Measurements from ENCODE around the gene TBC1D14.

Gene TBC1D14

DNA sequence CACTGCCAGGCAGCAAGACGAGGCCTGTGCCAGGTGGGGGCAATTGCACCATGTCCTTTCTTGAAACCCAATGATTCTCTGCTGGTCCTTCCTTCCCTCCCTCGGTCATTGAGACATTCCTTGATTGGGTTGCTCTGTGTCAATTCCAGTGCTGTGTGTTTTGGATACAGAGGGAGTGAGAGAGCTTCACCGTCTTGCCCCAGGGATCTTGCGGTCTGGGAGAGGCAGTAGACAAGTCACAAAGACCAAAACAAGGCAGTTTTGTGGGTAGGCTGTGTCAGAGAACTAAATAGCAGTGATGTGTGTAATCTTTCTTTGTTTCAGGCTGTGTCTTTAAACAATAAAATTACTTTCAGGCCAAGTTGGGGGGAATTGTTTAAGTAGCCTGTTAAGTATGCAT, 94.7 kb downstream of the TBC1D14 start:
- DNase-seq, result no peak

DNA sequence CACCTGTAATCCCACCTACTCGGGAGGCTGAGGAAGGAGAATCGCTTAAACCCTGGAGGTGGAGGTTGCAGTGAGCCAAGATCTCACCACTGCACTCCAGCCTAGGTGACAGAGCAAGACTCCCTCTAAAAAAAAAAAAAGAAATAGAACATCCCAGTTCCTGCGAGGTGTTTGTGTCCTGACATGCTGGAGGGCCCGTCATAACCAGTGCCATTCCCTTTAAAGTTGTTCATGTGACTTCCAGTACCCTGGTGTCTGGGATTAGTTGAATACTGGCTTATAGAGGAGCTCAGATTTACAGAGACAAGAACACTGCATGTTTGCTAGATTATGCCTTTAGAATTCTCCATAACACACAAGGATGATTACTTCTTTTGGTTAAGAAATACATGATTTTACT, 95.9 kb downstream of the TBC1D14 start:
- no peak for DNase-seq

DNA sequence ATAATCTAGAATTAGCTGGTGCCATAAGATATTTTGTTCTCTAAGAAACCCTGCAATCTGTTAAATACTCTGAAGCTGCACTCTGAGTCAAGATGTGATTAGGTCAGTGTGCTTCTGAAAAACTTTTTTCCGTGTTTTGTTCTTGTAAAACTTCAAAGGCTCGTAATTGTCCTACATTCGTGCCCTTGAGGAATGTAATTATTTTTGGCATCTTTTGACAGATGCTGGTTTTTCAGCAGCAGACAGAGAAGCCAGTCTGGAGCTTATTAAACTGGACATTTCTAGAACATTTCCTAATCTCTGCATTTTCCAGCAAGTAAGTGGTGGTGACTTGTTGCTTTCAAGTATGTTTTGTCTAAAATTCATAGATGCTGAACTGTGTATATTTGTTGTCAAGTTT, 96.8 kb downstream of the TBC1D14 start:
- no peak for DNase-seq

DNA sequence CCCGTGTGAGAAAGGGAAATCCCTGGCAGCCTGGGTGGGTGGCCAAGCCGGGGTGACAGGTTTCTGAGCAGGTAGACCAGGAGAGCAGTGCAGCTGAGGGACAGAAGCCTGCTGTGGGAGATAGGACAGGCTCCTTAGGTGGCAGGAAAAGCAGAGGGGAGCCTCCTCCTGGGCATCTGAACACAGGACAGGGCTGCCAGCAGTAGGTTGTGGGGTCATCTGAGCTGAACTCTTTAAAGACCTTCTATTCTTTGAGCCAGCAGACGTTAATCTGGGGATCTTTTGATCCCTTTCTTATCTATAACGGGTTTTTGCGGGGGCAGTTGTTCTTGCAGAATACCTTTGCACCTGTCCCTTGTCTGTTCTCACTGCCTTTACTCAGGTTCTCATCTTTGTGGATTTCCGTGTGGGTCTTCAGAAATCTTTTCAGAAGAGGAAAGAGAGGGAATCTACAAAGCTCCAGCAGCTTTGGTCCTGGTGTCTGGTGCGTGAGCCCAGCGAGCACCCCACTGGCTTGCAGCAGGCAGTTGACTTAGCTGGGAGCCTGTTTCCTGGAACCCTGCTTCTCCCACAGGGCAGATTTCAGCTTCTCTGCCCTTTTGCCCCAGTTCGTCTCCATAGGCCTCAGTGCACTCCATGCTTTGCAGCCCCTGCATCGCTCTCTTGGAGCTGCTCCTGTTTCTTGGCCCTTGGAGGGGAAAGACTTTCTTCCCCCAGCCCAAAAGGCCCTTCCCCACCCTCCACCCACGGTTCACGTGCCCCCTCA, 97.7 kb downstream of the TBC1D14 start:
- no peak for DNase-seq

DNA sequence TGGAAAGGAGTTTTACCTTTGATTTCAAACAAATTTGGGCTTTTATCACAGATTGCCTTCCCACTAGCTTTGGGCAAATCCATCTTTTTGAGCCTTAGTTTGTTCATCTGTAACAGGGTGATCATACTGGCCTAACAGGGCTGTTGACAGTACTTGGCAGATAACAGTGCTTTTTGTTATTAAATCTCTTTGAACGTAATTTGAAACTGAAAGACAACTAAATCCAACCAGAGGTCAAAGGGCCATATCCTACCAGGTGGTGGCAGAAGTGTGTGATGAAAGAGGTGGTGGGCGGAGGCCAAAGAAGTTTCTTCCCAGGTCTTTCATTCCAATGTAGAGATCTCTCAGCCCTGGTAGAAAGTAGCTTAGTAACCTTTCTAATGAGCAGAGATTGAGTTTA, 98.3 kb downstream of the TBC1D14 start:
- DNase-seq, result no peak

DNA sequence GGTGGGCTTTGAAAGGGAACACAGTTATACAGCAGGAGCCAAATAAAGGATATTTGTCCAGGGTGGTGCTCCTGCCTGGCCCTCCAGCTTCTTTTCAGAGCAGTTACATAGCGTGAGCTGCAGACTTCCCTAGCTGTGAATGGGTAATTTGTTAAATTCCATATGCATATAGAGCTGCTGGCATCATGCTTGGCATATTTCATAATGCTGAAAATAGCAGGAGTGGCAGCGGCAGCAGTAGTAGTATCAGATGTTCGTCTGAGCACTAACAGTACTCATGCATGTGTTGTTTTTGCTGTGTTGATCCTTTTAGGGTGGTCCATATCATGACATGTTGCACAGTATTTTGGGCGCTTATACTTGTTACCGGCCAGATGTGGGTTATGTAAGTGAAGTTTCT, 99.9 kb downstream of the TBC1D14 start:
- no peak for DNase-seq

DNA sequence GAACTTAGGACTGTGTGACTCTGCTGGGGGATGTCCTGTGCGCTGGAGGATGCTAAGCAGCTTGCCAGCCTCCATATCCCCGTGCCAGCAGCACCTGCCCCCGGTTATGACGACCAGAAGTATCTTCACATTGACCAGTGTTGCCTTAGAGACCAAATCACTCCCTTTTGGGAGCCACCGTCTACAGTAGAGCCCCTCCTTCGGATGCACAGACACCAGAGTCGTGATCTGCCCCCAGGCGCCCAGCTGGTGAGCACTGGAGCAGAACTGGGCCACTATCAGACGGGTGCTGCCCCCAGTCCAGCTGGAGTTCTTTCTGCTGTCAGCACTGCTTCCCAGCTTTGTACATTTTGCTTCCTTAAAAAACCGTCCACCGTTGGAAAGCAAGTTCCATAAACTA, 103.5 kb downstream of the TBC1D14 start:
- no peak for DNase-seq

DNA sequence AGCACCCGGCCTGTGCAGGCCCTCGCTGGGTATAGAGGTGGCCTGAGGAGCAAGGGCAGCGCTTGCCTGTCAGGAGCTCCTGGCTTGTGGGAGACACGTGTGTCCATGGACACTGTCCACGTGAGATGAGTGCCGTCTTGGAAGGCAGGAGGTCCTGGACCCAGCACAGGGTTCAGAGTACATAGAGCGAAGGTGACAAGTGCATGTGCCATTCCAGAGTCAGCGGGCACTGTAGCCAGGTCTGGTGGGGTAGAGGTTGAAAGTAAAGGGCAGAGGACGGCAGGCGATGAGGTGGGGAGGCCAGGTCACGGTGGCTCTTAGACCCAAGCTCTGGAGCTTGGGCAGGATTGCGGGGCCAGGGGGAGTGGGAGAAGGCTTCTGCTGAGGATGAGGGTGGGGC, 105.2 kb downstream of the TBC1D14 start:
- no peak for DNase-seq

DNA sequence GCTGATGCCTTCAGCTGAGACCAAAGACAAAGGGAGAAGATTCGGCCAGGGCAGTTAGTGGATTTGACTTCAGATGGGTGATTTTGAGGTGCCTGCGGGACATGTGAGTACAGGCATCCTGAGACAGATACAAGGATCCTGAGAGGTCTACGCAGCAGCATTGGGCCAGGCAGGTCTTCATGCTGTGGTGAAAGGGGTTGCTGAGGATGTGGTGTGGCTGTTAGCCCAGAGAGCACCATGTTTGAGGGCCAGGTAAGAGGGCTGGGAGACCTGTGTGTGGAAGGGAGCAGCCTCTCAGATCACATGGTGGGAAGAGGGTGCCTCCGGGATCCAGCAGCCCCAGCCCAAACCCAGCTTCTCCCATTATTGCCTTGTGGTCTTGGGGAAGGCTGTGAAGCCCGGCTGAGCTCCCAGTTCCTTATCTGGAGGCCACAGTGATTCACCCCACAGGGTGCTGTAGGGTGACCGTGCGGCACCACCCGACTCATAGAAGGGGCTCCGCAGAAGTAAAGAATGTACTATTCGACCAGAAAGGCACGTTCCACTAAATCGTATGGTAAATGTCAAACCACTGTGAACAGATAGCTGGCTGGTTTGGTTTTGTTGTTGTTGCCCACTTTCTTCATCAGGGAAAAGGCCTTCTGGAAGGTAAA, 105.9 kb downstream of the TBC1D14 start:
- DNase-seq, result no peak

DNA sequence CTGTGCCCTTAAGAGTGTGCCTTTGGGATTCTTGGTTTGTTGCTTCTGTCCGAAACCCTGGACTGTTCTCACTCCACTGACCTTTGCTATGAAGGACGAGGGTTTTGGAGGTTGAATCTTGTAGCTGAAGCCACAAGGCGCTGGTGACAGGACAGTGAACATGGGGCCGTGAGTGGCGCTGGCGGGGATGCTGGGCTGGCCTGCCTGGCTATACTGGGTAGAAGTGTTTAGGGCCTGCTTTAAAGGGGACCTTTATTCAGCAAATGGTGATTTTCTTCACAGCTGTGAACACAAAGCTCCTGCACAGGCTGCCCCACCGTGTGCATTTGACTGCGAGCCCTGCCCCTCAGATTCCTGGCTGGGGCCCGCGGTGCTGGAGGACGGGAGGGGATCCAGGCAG, 106.5 kb downstream of the TBC1D14 start:
- no peak for DNase-seq

DNA sequence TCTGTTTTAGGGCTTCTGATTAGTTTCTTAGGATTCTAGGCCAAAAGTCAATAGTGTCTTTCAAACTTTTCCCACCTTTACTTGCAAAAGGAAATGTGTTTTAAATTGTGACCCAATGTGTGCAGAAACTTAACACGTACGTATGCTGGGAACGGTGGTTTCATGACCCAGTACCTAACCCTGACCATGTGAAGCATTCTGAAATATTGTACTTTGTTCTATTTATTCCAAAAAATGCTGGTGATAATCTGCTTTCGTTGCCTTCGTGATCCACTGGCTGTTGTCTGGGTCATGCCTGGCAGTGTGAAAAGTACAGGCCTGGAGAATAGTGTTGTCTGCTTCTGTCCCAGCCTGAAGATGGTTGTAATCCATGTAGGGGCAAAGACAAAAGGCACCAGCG, 106.9 kb downstream of the TBC1D14 start:
- DNase-seq, result no peak

DNA sequence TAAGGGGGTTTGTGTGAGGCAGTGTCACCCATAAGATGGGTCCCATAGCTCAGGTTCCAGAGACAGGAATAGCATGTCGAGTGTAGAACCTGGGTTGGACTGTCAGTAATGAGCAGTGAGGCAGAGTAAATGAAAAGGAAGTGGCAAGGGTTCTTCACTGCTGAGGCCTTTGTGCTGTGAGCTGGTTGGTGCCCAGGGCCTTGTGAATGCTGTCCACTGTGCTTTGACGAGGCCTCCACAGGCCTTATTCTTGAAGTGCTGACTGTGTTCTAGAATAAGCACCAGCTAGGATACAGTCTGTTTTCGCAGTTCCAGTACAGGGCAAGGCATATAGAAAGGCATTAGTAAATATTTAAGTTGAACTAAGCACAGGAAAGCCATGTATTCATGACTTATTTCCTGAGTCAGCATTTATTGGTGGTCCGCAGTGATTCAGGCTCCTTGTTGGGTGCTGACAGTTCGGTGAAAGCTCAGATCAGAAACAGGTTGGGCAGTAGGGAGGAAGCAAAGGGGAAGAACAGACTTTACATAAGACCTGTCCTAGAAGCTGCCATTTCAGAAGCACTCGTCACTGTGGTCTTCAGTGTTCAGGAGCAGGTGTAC, 107.9 kb downstream of the TBC1D14 start:
- DNase-seq, result no peak

DNA sequence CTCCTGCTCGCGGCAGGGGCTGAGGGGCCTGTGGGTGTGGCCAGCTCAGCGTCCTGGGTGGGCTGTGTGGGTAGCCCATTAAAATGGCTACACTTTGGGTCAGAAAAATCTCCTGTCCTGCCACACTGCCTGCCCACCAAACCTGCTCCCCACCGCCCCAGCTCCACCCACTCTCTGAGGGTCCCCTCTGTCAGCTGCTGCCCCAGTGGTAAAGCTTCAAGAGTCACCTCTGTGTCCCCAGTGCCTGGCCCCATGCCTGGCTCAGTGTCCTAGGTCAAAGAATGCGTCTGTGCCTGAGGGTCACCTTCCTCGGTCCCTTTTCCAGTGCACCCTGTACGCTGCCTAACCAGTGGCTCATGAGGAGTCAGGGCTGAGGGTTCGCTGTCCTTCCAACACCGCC, 108.7 kb downstream of the TBC1D14 start:
- no peak for DNase-seq

DNA sequence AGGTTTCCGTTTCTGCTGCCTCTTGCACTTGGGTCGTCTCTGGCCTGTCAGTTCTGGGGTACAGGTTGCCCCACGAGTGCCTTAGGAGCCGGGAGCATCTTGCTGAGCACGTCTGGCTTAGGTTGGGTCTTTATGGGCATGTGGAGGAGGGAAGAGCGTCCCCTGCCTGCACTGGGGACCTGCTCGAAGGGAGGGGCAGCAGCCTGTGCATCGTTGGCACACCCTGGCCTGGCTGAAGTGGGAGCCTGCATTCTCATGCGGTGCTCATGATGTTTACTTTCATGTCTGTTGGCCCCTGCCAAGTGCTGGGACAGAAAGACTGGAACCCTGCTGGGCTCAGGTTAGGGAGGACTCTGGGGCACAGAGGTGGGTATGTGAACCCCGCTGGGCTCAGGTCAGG, 109.7 kb downstream of the TBC1D14 start:
- no peak for DNase-seq

DNA sequence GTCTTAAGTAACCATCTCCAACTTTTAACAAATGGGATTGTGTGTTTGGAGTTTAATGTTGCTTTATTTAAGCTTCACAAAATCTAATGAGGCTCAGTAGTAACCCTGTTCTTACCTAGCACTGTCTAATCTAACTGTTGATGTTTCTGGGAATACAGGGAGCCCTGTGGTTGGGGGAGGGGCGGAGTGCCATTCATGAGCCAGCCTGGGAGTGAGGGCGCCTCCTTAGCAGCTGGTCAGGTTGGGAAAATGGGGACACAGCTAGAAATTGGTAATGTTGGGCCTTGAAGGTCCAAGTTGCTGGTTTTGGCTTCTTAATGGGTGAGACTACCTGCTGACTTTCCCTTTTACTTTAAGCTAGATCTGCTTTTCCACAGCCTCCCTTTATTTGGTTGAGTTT, 110.7 kb downstream of the TBC1D14 start:
- DNase-seq, result no peak

DNA sequence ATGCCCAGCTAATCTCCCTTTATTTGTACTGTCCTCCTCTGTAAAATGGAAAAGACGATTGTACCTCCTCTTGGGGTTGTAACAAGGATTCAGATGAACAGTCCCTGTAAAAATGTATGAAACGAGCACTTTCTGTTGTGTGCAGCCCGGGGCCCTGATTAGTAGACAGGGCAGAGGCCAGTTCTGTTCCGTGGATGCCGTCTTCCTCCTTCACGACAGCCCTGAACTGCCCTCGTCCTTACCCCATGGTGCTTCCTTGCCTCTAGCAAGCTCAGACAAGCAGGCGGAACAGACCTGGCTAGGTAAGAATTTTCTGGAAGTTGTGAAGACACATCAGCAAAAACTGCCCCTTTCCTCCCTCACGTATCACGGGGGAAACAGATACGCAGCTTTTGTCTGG, 111.2 kb downstream of the TBC1D14 start:
- no peak for DNase-seq

DNA sequence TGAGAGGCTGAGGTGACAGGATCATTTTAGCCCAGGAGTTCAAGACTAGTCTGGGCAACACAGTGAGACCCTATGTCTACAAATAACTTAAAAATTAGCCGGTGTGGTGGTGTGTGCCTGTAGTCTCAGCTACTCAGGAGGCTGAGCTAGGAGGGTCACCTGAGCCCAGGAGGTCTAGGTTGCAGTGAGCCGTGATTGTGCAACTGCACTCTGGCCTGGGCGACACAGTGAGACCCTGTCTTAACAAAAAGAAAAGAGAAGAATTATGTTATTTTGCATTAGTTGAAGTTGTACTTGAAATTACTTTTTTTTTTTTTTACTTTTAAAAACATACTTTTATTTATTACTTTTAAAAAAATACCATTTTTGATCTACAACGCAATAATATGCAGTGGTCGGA, 111.7 kb downstream of the TBC1D14 start:
- no peak for DNase-seq

DNA sequence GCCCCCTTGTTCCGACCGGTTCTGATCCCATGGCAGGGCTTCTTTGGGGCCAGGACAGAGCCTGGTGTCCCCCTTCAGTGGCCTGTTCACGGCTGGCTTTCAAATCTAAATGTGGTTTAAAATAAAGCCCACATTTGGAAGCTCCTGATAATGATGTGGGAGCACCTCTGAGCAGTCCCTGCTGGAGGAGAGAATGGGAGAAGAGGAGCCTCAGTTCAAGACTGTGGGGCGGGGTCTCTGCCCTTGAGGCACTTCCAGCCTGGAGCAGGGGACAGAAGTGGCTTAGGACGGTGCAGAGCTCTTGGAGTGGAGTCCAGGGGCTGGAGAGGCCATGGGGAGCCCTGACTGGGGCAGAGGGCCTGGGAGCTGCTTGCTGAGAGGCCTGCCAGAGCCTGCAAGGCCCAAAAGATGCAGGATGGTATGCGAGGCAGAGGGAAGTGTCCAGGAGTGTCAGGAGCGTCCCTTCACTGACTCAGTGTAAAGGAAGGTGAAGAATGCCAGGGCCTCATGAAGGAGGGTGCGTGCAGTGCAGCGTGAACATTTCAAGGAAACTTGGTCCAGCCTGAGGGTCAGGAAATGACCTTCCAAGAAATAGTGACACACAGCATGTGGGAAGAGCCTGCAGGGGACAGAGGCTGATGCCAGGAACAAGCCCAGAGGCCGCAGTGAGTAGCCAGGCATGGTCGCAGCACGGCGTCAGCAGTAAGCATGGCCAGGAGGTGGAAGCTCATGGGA, 112.5 kb downstream of the TBC1D14 start:
- no peak for DNase-seq

DNA sequence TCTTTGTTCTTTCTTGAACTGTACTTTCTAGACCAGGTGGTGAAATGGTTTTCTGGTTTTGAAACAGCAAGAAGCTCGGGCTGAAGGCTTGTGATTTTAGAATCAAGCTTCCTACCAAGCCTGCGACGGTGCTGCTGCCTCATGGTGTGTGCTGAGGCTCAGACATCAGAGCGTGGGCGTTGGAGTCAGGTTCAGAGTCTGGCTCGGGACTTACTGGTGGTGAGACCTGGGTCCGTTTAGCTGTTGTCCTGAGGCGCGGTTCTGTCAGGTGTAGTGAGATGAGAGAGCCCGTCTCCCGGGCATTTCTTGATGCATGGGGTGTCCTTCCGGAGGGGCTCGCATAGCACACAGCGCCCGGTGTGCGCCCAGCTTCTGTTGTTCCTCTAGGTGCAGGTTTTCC, 113.9 kb downstream of the TBC1D14 start:
- DNase-seq, result no peak

DNA sequence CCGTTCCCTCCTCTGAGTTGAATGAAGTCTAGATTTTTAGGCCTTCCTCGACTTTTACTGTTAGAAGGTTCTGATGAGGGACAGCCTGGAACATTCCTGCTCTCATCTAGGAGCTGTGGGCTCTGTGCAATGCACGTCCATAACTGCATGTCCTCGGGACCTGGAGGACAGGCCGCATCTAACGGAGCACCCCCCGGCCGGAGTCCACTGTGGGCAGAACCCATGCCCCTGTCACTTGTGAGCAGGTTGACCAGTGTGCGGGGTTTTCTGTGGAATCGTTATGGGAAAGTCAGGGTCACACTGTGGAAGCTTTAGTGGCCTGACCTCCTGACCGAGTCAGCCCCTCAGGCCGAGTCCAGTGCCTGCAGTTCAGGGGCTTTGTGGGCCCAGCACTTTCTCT, 114.3 kb downstream of the TBC1D14 start:
- no peak for DNase-seq

DNA sequence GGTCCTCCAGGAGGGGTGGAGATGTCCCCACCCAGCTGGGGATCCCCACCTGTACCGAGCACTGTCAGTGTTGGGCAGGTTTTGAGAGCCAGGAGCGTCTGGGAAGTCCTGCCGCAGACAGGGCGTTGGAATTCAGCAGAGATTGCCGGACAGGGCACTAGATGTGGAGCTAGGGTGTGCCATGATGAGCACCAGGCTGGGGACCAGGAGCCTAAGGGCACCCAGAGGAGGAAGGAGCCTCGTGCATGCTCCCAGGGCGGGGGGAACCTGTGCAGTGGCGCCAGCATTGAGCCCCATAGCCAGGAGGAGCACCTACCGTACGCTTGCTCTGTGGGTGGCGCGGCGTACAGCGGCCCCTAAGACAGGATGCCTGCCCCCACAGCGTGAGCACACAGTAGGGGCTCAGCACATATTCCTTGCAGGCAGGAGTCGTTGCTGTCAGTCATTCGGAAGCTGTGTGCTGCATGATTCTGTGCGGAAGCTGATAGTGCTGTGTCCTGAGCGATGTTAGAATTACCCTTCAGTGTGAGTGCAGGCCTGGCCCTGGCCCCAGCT, 114.8 kb downstream of the TBC1D14 start:
- DNase-seq, result no peak

DNA sequence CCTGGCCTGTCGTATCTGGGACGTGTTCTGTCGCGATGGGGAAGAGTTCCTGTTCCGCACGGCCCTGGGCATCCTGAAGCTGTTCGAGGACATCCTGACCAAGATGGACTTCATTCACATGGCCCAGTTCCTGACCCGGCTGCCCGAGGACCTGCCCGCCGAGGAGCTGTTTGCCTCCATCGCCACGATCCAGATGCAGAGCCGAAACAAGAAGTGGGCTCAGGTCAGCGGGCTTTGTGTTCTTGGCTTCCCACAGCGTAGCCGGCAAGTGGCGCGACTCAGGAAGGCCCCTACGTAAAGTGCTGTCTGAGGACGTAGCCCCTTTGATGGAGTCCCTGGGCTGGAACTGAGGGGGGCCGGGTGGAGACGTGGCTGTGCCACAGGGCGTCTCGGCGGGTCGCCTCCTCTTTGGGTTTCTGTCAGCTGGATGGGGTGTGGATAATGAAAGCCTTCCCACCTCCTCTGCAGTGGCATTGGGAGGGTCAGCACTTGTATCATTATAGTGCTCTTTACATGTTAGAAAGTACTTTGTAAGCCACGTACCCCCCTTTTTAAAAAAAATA, 115.5 kb downstream of the TBC1D14 start:
- no peak for DNase-seq

DNA sequence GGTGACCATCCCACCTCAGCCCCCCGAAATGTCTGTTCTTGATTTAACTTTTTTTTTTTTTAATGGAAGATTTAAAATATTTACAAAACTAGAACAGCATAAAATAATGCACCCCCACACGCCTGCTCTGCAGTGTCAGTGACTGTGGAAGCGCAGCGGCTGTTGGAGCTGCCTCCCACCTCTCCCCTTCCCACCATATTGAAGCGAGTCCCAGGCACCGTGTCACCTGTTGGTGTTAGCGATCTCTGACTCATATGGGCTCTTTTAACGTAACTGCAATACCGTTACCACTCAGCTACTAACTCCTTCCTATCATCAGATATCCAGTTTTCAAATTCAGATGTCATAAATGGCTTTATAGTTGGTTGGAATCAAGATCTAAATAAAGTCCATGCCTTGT, 116.5 kb downstream of the TBC1D14 start:
- no peak for DNase-seq
